Limb (tissue), 2 donors: ENCODE measurements around the gene TP53AIP1.

ENCODE experiments used
- DNase-seq, 2 donors: peaks; one replicate each; pipeline ENCODE4 v3.0.0-alpha.2; 2016; ENCODE audit errors: extremely low spot score in 2 of 2

Gene TP53AIP1

GRCh38 chr11:128890543-128891368 lies 51.9 kb downstream of the TP53AIP1 start, which contains the start of gene KCNJ5:
Gene KCNJ5 (plus strand): TSS chr11:128891356. CDS start chr11:128911274, 19,918 bp downstream.
- DNase-seq: peak; percentile 26 to 76

DNA sequence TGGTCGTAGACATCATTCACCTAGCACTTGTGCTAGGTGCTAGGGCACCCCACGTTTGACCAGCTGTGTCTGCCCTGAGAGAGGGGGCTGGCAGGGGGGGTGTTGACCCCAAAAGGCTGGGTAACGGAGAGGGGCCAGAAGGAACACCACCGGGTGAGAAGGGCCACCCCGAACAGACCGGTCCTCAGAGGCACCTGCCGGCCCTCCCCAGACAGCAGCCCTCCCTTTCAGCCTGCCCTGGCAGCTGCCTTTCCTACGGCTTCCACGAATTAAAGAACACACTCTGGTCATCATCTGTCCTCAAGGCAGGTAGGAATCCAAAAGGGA lies 52.5 kb downstream of the TP53AIP1 start:
- DNase-seq: no peak

- no peak for DNase-seq
These were observed 52.9 kb downstream of the TP53AIP1 start for GRCh38 chr11:128889657-128890213.

DNA sequence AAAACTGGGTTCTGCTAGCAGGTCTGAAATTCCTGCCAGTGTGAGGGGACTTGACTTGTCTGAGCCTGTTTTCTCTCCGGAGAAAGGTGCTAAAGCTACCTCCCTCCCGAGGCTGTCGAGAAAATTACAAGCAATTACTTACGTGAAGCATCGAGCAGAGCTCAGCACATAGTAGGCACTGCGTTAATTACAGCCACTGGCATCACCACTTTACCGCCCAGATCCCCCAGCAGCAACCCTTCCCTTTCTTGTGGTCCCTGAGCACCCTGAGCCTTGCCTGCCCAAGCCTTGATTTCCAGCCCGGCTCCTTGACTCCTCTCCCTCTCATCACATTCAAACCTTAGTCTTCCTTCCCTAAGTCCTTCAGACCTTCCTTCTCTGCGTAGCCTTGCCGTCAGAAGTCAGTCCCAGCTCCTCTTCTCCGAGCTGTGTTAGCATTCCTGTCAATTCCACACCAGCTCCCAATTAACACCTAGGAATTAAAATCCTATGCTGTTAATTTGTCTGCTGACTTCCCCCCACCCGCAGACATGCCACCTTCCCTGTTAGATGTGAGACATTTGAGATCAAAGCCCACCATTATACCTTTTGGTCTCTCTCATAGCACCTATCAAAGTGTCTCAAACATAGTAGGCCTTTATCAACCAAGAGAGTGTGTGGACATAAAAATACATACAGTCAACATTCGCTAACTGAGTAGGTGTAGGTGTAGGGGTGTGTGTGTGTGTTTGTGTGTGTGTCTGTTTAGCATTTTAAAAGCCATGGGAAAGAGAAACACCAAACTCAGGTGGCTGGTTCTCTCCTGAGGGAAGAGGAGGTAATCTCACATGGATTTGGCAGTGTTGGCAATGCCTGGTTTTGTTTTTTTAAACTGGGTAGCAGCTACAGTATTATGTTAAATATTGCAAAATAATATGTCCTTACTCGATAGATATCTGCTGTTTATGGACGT lies 54.4 kb downstream of the TP53AIP1 start:
- no peak for DNase-seq

GRCh38 chr11:128886406-128887124 lies 56.1 kb downstream of the TP53AIP1 start:
- DNase-seq: no peak
